Stimulated activated CD4-positive, alpha-beta T cell treated with anti-CD3 and anti-CD28 coated beads, Interleukin-12 subunit alpha, Interleukin-12 subunit beta, amount 100 ng/mL, for 48 hours (primary cell): ENCODE results near the gene TJP2.

Experiments used
- DNase-seq, 3 donors: peaks; one replicate each; pipeline ENCODE4 v3.0.0-alpha.2; 2020; ENCODE audit warnings: low read depth in 2 of 3, low spot score in 1 of 3

The TJP2 gene

DNA sequence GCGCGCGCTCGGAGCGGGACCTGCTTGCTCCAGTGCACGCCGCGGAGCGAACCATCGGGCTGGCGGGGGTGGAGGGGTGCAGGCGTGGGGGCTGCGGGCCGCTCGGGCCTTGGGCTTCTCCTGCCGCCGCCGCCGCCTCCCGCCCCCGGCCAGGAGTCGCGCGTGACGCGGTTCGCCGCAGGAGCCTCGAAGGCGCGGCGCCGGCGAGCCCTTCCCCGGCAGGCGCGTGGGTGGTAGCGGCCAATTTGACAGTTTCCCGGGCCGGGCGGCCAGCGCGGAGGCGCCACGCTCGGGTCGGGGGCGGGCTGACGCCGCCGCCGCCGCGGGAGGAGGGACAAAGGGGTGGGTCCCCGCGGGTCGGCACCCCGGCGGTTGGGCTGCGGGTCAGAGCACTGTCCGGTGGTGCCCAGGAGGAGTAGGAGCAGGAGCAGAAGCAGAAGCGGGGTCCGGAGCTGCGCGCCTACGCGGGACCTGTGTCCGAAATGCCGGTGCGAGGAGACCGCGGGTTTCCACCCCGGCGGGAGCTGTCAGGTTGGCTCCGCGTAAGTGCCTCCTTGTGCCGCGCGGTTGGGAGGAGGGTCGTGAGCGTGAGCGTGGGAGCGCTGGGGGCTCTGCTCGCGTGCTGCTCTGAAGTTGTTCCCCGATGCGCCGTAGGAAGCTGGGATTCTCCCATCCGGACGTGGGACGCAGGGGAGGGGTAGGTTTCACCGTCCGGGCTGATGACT, at the start of gene TJP2:
Gene TJP2, plus strand, starts transcription at position 387 of the 725 bp plus-strand sequence. Its CDS starts 96 bp downstream, at position 483.
- peak in 1 of 3 donors; percentile 39 for DNase-seq

DNA sequence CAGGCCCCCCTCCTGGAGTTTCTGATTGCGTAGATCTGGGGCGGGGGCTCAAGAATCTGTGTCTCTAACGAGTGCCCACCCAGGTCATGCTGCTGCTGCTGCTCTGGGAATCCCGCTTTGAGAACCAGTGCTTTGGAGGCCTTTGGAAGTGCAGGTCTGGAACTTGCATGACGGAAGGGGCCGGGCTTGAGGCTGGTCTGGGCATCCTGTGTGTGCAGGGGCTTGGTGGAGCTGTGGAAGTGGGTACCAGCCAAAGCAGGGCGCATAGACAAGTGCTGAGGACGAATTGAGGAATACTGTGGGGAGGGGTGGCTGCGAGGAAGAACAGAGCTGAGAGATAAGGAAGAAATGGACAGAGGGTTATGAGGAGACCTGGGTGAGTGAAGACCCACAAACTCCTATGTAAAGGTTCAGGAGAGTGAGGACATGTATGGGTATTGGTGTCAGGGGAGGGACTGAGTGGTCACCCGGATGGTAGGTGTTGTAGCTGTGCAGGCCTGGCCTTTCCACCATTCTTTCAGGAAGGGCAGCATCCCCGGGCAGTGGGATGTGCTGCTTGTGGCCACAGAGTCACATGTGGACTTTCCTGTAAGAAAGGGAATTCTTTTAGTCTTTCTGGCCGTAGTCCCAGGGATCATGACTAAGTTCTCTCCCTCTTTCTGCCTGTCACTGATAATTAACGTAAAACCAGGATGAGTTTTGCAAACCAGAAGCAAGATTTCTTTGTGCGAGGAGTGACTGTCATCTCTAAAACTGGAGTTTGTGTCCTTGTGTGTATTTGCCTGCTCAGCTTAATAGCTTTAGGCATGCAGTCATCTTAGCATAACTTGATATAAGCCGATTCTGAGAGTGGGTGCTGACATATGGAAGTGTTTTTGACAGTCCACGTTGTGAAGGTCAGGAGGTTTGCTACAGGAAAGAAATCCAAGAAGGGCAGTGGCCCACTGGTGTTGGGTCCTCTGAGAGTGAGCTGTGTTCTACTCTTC, 43.3 kb upstream of the TJP2 start:
- DNase-seq, result no peak

DNA sequence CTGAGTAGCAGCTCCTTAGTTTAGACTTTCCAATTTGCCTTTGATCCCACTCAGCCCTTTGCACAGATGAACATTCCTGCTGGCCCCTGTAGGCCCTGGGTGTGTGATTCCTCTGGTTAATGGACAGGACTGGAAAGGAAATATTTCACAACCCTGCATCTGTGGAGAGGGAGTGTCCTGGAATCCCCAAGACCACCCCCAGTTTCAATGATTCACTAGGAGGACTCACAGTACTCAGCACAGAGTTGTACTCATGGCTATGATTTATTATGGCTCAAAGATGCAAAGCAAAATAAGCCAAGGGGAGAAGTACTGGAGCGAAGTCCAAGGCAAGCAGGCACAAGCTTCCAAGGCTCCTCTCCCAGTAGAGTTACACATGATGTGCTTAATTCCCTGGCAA, 42.4 kb upstream of the TJP2 start:
- DNase-seq, result no peak

- DNase-seq, result no peak
Observed at GRCh38 chr9:69132361-69132760, 41.7 kb upstream of the TJP2 start.

DNA sequence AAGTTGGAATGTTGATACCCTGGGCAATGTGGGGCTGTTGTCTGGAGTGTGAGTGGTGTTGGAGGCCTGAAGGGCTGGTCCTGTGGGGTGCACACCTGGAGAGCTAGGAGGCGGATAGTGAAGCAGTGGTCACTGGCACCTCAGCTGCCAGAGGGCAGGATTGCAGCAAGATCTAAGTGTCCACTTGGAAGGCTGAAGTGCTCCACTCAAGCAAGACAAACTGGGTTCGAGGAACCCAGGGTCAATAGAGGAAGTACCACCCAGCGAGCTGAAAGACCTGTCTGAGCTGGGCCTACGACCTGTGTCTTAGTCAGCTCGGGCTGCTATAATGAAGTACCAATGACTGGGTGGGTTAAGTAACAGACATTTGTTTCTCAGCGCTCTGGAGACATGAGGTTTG, 39.7 kb upstream of the TJP2 start:
- no peak for DNase-seq

DNA sequence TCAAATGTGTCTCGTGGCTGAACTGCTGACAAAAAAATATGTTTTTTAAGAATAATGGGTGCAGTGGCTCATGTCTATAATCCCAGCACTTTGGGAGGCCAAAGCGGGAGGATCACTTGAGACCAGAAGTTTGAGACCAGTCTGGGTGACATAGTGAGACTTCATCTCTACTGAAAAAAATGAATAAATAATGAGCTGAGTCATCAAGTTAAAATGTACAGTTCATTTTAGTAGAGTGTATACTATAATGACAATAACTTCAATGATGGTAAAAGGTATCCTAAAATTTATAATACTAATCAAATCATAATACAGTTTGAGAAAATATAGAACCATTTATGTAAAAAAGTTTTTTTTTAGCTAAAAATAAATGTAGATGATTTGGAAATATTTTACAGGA, 37.9 kb upstream of the TJP2 start:
- DNase-seq, result no peak

GRCh38 chr9:69136779-69137178, 37.3 kb upstream of the TJP2 start:
- DNase-seq, result no peak

- DNase-seq, result no peak
Observed at GRCh38 chr9:69137311-69137710, 36.8 kb upstream of the TJP2 start.

DNA sequence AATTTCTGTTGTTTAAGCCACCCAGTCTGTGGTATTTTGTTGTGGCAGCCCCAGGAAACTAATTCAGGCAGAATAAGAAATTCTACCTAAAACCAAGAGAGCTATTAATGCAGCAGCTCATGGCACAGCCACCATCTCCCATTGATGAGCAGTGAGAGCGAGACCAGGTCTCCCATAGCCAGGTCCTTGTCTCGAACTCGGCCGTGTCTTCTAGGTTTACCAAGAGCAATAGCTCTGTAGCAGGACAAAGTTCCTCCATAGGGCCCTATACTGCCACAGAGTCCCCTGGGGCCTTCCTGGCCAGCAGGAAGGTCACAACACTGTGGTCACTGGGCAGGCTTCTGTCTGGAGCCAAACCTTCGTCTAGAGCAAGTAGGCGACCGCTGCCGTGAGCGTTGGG, 34.5 kb upstream of the TJP2 start:
- DNase-seq, result no peak

DNA sequence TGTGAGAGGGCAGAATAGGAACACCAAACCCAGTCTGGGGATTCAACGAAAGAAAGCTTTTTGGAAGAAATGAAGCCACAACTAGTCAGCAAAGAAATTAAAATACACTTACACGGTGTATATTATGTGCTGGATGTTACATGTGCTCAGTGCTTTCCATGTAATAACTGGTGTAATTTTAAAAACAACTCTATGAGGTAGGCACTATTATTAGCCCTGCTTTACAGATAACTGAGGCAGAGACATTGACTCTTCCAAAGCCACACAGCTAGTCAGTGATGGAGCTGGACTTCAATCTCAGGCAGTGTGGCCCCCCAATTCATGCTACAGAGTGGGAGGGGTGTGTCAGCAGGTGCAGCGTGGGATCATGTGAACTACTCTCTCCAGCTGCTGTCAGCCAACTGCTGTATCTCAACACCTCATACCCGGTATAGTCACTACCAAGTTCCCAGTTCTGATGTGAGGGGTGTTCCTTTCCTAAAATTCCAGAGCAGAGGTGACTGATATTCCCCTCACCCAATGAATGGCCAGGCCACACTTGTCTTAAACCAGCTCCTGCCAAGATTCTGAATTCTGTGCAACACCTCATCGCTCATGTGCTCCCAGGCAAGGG, 33.8 kb upstream of the TJP2 start:
- no peak for DNase-seq

DNA sequence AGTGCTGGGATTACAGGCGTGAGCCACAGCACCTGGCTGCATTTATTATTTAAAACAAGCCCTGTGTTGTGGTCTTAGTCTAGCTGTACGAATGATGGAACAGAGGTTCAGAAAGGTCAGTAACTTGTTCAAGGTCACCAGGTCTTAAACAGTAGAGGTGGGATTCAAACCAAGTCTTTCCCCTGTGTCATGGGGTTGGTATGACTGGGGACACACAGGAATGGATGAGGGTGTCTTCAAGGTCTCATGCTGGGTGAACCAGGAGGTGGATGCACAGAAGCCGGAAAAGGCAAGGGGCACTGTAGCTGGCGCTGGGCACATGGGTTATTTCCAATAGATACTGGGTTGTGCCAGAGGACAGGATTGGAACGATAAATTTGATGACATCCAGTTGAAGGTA, 32.2 kb upstream of the TJP2 start:
- no peak for DNase-seq

- no peak for DNase-seq
Observed at GRCh38 chr9:69143291-69143690, 30.8 kb upstream of the TJP2 start.

DNA sequence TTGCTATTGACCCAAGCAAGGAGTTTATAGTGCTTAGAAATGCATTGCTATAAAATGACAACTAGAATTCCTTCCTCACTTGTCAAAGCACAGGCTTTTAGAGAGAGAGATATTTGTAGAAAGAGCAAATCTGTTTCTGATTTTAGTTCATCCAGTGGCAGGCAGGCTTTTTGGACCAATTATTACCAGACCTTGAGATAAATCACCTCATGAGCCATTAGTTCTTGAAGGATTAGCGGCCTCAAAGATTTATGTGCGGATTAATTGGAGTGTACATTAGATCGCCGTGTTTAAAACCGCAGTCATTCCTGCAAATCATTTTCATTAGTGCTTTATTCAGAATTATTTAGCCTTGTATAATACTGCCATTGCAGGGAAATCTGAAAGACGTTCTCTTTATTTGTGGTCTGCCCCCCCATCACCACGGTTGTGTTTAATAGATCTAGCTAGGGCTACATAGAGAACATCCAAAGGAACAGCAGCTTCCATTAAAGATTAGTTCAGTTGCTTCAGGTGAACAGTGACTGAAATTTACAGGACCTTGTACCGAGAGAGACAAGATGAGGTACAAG, 28.8 kb upstream of the TJP2 start:
- DNase-seq, result no peak

- DNase-seq, result no peak
Observed at GRCh38 chr9:69147041-69147834, 26.8 kb upstream of the TJP2 start.

- no peak for DNase-seq
Observed at GRCh38 chr9:69149321-69149807, 24.7 kb upstream of the TJP2 start.

DNA sequence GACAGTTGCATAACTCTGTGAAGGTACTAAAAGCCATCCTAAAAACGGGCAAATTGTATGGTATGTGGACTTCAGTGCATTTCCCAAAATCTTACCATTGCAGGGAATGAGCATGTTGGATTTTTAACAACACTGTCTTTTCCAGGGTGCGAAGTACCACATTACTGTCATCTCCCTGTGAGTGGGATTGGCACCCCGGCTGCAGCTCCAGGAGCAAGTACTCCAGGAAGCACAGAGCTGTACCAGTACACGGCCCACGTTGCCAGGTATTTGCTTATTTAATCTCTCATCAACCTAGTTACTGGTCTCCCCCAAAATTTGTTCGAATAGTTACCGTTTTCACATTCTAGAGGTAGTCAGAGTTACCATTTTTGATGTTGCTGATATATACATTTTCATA, 22.6 kb upstream of the TJP2 start:
- no peak for DNase-seq

DNA sequence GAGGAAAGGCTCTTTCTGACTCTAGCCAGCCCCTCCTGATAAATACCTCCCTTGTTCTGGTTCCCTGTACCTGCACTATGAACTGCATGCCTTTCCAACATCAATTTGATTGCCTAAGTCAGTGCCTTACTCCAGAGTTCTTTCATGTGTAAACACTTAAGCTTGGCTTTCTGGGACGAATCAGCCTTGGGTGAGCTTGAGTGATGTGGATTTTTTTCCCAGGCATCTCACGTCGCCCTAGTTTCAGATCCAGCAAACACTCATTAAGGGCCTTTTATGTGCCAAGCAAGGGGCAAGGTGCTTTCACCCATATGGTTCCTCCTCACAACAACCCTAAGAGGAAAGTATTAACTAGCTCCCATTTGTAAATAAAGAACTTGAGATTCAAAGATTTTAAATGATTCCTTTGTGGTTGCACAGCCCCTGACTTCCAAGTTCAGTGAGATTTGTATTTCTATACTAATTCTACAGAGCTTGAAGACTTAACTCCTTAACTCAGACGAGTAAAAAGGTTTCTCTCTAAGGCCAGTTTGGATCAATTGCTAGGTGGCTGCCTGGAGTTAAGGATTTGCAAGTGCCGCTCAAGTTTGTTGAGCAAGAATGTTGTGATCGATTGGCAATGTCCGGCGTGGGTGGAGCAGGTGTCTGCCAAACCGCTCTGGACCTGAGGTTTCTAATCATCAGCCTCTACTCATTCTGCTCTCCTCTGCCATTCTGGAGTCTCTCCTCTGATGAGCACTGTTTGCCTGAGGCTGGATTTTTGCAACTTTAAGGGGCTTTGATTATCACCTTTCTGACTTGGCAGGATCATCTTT, 20.2 kb upstream of the TJP2 start:
- no peak for DNase-seq

- DNase-seq, result no peak
Observed at GRCh38 chr9:69155341-69156030, 18.6 kb upstream of the TJP2 start.
